ENCODE results near the gene FBXO8. TPM values are rescaled to one million over a fixed set of nuclear protein-coding genes. Genes with fewer than 3 reads are reported as not detected.

The FBXO8 gene
- total RNA-seq, 2 experiments from 2014 or later: 12.6 to 12.7 TPM

GRCh38 chr4:174281182-174281737, 2.2 kb downstream of the FBXO8 start:
- CTCF ChIA-PET (ENCODE audit: unreplicated experiment): no interaction called here
- peak overlapping the region; percentile 17; the same call in 1 of the 2 replicates for H3K4me2 ChIP-seq (ENCODE audit: low read length)
- H3K79me2 ChIP-seq (ENCODE audit: insufficient read depth, low read depth, low read length): peaks cover 43% of the 10 kb centered on the region; the same call in 1 of the 2 replicates
- no peaks in the 10 kb centered on the region for H3K36me3 ChIP-seq (ENCODE audit: insufficient read depth, low read length)
- BruUV-seq (replicated peaks): no TSS peak
- H3K4me1 ChIP-seq (ENCODE audit: insufficient read depth, low read length, poor library complexity, severe bottlenecking): peaks cover 19% of the 10 kb centered on the region
- H3K9me3 ChIP-seq (ENCODE audit: low read length): peaks cover 8% of the 10 kb centered on the region; the same call in 1 of the 2 replicates
- TF ChIP-seq CTCF (conservative IDR thresholded peaks at IDR 0.05; ENCODE audit: low read length) (no peak), EZH2phosphoT487 (IDR thresholded peaks at IDR 0.05; ENCODE audit: borderline replicate concordance, low read depth, low read length) (no peak)
- H4K20me1 ChIP-seq (ENCODE audit: insufficient read depth, low read length): no peaks in the 10 kb centered on the region
- no peak overlapping the region for H3K4me3 ChIP-seq (ENCODE audit: low read depth, low read length, poor library complexity, severe bottlenecking)
- no peak overlapping the region for H2AFZ ChIP-seq (ENCODE audit: low read length)
- no peak overlapping the region for H3K27ac ChIP-seq (ENCODE audit: low read depth, low read length, poor library complexity, severe bottlenecking)
- H3K9me2 ChIP-seq (ENCODE audit: insufficient read depth, low read length): no peaks in the 10 kb centered on the region
- DNase-seq (ENCODE audit: low spot score): no peak
- POLR2A ChIA-PET: interaction anchor here (0.8 to 2.8 kb wide), 5 partner anchors 11 to 38 kb away, joined by 3 to 8 read pairs (median 5); no protein-coding TSS in a partner anchor
- intact Hi-C loops (cut with micrococcal nuclease; ENCODE audit: unreplicated experiment): loop anchor here (10.0 kb wide), 1 partner anchor 906 kb away; the partner anchor contains the start of gene SAP30

GRCh38 chr4:174279433-174280155, 3.9 kb downstream of the FBXO8 start:
- Histone ChIP-seq H3K9me2 (ENCODE audit: insufficient read depth, low read length) (no peaks in the 10 kb centered on the region), H3K27ac (ENCODE audit: low read depth, low read length, poor library complexity, severe bottlenecking) (no peak overlapping the region), H3K9me3 (ENCODE audit: low read length) (peaks cover 8% of the 10 kb centered on the region; the same call in 1 of the 2 replicates), H4K20me1 (ENCODE audit: insufficient read depth, low read length) (no peaks in the 10 kb centered on the region), H3K4me3 (ENCODE audit: low read depth, low read length, poor library complexity, severe bottlenecking) (no peak overlapping the region), H3K79me2 (ENCODE audit: insufficient read depth, low read depth, low read length) (peaks cover 32% of the 10 kb centered on the region; the same call in 1 of the 2 replicates), H3K4me2 (ENCODE audit: low read length) (no peak overlapping the region), H2AFZ (ENCODE audit: low read length) (no peak overlapping the region), H3K36me3 (ENCODE audit: insufficient read depth, low read length) (no peaks in the 10 kb centered on the region), H3K4me1 (ENCODE audit: insufficient read depth, low read length, poor library complexity, severe bottlenecking) (peaks cover 9% of the 10 kb centered on the region)
- no TSS peak for BruUV-seq (replicated peaks)
- TF ChIP-seq EZH2phosphoT487 (IDR thresholded peaks at IDR 0.05; ENCODE audit: borderline replicate concordance, low read depth, low read length) (no peak), CTCF (conservative IDR thresholded peaks at IDR 0.05; ENCODE audit: low read length) (no peak)
- no peak for DNase-seq (ENCODE audit: low spot score)
- CTCF ChIA-PET (ENCODE audit: unreplicated experiment): no interaction called here
- POLR2A ChIA-PET: interaction anchor here (0.7 to 2.5 kb wide), 3 partner anchors 12 to 923 kb away, joined by 3 to 8 read pairs (median 4); no protein-coding TSS in a partner anchor
- intact Hi-C loops (cut with micrococcal nuclease; ENCODE audit: unreplicated experiment): loop anchor here (10.0 kb wide), 1 partner anchor 905 kb away; the partner anchor contains the start of gene SAP30

All from OCI-LY7 (cell line).